ENCODE measurements around the gene TUBB. TPM values are rescaled to one million over a fixed set of nuclear protein-coding genes. Genes with fewer than 3 reads are reported as not detected.

The TUBB gene
- total and polyA plus RNA-seq, 2 donors (not counting 1 experiment from before 2014, with no cell fraction given), result 102 to 295 TPM

- H3K27ac Mint-ChIP-seq, result no peak overlapping the region
Measured at GRCh38 chr6:30700340-30700739, 19.8 kb upstream of the TUBB start.

DNA sequence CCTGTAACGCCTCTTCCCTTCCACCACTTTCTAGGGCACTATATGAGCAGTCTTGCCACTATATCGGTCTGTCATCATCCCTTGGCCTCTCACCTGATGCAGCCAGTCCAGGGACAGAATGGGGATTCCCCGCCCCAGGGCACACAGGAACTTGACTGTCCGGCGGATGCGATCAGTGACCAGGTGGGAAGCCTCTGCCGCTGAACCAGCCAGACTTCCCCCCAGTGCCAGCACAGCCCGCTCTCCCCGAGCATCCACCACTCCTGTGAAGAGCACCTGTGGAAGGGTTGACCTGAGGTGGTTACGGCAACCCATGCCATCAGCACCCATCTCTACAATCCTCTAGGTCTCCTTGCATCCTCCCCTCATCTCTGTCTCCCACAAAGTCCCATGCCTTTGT lies 17.1 kb upstream of the TUBB start:
- WGBS (ENCODE audit: insufficient coverage), result 92% methylated on average over 9 of the region's 10 CpGs
- no peaks in the 10 kb centered on the region for H4K20me1 ChIP-seq (ENCODE audit: control insufficient read depth, insufficient read depth, low read length, poor library complexity, severe bottlenecking)
- CTCF ChIA-PET, result interaction anchor here (4.1 kb wide), 1 partner anchor 25 kb away, joined by 15 read pairs; no protein-coding TSS in a partner anchor
- no peak for DNase-seq
- H3K27ac Mint-ChIP-seq, result no peak overlapping the region
- no peak overlapping the region for H3K27ac ChIP-seq (ENCODE audit: low read length in 2 of 2)
- no peak overlapping the region for H3K4me2 ChIP-seq (replicated peaks; ENCODE audit: low read depth, low read length, poor library complexity, severe bottlenecking)
- H3K9me3 ChIP-seq (ENCODE audit: control extremely low read depth in 1 of 3, control insufficient read depth in 2 of 3, insufficient read depth in 1 of 3, low read length in 2 of 3), result no peaks in the 10 kb centered on the region
- intact Hi-C loops (cut with micrococcal nuclease), result no loop called here
- no peaks in the 10 kb centered on the region for H3K4me1 ChIP-seq (ENCODE audit: control insufficient read depth in 2 of 2, insufficient read depth in 2 of 2, low read length in 2 of 2)
- H3K27me3 Mint-ChIP-seq, result no peaks in the 10 kb centered on the region
- no peak overlapping the region for H3K4me3 ChIP-seq (ENCODE audit: control extremely low read depth in 1 of 5, extremely low read depth in 1 of 5, insufficient read depth in 1 of 5, low read depth in 2 of 5, low read length in 4 of 5)
- no peak overlapping the region for H3K4me3 Mint-ChIP-seq
- ATAC-seq (ENCODE audit: low read depth), result no peak
- H3K9ac ChIP-seq (ENCODE audit: low read length), result no peak overlapping the region
- TF ChIP-seq, protein P1, sequence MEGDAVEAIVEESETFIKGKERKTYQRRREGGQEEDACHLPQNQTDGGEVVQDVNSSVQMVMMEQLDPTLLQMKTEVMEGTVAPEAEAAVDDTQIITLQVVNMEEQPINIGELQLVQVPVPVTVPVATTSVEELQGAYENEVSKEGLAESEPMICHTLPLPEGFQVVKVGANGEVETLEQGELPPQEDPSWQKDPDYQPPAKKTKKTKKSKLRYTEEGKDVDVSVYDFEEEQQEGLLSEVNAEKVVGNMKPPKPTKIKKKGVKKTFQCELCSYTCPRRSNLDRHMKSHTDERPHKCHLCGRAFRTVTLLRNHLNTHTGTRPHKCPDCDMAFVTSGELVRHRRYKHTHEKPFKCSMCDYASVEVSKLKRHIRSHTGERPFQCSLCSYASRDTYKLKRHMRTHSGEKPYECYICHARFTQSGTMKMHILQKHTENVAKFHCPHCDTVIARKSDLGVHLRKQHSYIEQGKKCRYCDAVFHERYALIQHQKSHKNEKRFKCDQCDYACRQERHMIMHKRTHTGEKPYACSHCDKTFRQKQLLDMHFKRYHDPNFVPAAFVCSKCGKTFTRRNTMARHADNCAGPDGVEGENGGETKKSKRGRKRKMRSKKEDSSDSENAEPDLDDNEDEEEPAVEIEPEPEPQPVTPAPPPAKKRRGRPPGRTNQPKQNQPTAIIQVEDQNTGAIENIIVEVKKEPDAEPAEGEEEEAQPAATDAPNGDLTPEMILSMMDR (IDR thresholded peaks at IDR 0.05), result no peak
- no peak for TF ChIP-seq EZH2 (IDR thresholded peaks at IDR 0.05; ENCODE audit: borderline replicate concordance, insufficient read depth, low read depth, low read length, poor library complexity, severe bottlenecking)
- POLR2A ChIA-PET, result no interaction called here
- H3K27me3 ChIP-seq (replicated peaks in 1 of 4; ENCODE audit: control extremely low read depth in 1 of 4, control insufficient read depth in 3 of 4, insufficient read depth in 4 of 4, low read length in 3 of 4), result no peaks in the 10 kb centered on the region
- H2AFZ ChIP-seq (ENCODE audit: insufficient read depth, low read depth, low read length, poor library complexity, severe bottlenecking), result no peak overlapping the region
- peaks cover 5% of the 10 kb centered on the region for H3K79me2 ChIP-seq (ENCODE audit: control insufficient read depth, insufficient read depth, low read length)
- H3K9me3 Mint-ChIP-seq (ENCODE audit: insufficient read depth), result no peaks in the 10 kb centered on the region
- H3K4me1 Mint-ChIP-seq, result no peaks in the 10 kb centered on the region
- H3K36me3 ChIP-seq (replicated peaks in 1 of 2; ENCODE audit: control extremely low read depth in 1 of 2, control insufficient read depth in 1 of 2, extremely low read depth in 1 of 2, insufficient read depth in 2 of 2, low read length in 1 of 2), result peaks cover 0 to 32% of the 10 kb centered on the region in 2 experiments

More at GRCh38 chr6:30700340-30700739, 19.8 kb upstream of the TUBB start:
- Histone ChIP-seq H4K20me1 (ENCODE audit: control insufficient read depth, insufficient read depth, low read length, poor library complexity, severe bottlenecking) (no peaks in the 10 kb centered on the region), H2AFZ (ENCODE audit: insufficient read depth, low read depth, low read length, poor library complexity, severe bottlenecking) (no peak overlapping the region), H3K9me3 (ENCODE audit: control extremely low read depth in 1 of 3, control insufficient read depth in 2 of 3, insufficient read depth in 1 of 3, low read length in 2 of 3) (no peaks in the 10 kb centered on the region), H3K4me1 (ENCODE audit: control insufficient read depth in 2 of 2, insufficient read depth in 2 of 2, low read length in 2 of 2) (no peaks in the 10 kb centered on the region), H3K27me3 (replicated peaks in 1 of 4; ENCODE audit: control extremely low read depth in 1 of 4, control insufficient read depth in 3 of 4, insufficient read depth in 4 of 4, low read length in 3 of 4) (no peaks in the 10 kb centered on the region), H3K4me2 (replicated peaks; ENCODE audit: low read depth, low read length, poor library complexity, severe bottlenecking) (no peak overlapping the region), H3K9ac (ENCODE audit: low read length) (no peak overlapping the region), H3K36me3 (replicated peaks in 1 of 2; ENCODE audit: control extremely low read depth in 1 of 2, control insufficient read depth in 1 of 2, extremely low read depth in 1 of 2, insufficient read depth in 2 of 2, low read length in 1 of 2) (peaks cover 0 to 17% of the 10 kb centered on the region in 2 experiments), H3K4me3 (ENCODE audit: control extremely low read depth in 1 of 5, extremely low read depth in 1 of 5, insufficient read depth in 1 of 5, low read depth in 2 of 5, low read length in 4 of 5) (no peak overlapping the region), H3K79me2 (ENCODE audit: control insufficient read depth, insufficient read depth, low read length) (peaks cover 3% of the 10 kb centered on the region), H3K27ac (ENCODE audit: low read length in 2 of 2) (no peak overlapping the region)
- H3K9me3 Mint-ChIP-seq (ENCODE audit: insufficient read depth), result no peaks in the 10 kb centered on the region
- no peak for TF ChIP-seq EZH2 (IDR thresholded peaks at IDR 0.05; ENCODE audit: borderline replicate concordance, insufficient read depth, low read depth, low read length, poor library complexity, severe bottlenecking)
- TF ChIP-seq, protein P1 (IDR thresholded peaks at IDR 0.05), result no peak
- no CpG with 5 or more reads among the region's 4 CpGs for WGBS (ENCODE audit: insufficient coverage)
- POLR2A ChIA-PET, result no interaction called here
- ATAC-seq (ENCODE audit: low read depth) (no peak), DNase-seq (no peak)
- no peaks in the 10 kb centered on the region for H3K27me3 Mint-ChIP-seq
- CTCF ChIA-PET, result interaction anchor here (0.9 to 2.5 kb wide), 3 partner anchors 12 to 24 kb away, joined by 3 to 9 read pairs (median 3); no protein-coding TSS in a partner anchor
- intact Hi-C loops (cut with micrococcal nuclease), result no loop called here
- H3K4me3 Mint-ChIP-seq, result no peak overlapping the region
- H3K4me1 Mint-ChIP-seq, result no peaks in the 10 kb centered on the region

Measured in B cell (primary cell).